Neural progenitor cell (in vitro differentiated cells): ENCODE results near the gene KANSL3.

Experiments used
- CTCF ChIP-seq: fragments of 200-600 bp; sonication (generic); IDR thresholded peaks from 2 replicates; pipeline ENCODE4 v1.5.1; 2017; ENCODE audit warnings: antibody characterized with exemption, mild to moderate bottlenecking
- EZH2phosphoT487 ChIP-seq: fragments of 200-600 bp; sonication (generic); IDR thresholded peaks from 2 replicates; pipeline ENCODE4 v1.6.1; 2017; ENCODE audit warnings: antibody characterized with exemption

GRCh38 chr2:96616535-96616934 lies 21.6 kb downstream of the KANSL3 start:
- TF ChIP-seq EZH2phosphoT487 = no peak
- TF ChIP-seq CTCF = no peak
